Nephron (organoid): ENCODE data around the gene CDC42BPB.

Experiments
- H3K27ac Mint-ChIP-seq, 3 experiments: 2 replicates each; pipeline ENCODE4 v1.8.0; 2020; ENCODE audit warnings: mixed read lengths in 3 of 3, mild to moderate bottlenecking in 2 of 3, moderate library complexity in 1 of 3
- H3K27me3 Mint-ChIP-seq: 2 replicates; pipeline ENCODE4 v1.8.0; 2021; ENCODE audit warnings: low read depth, mild to moderate bottlenecking, moderate library complexity, mixed read lengths
- H3K36me3 Mint-ChIP-seq: 2 replicates; pipeline ENCODE4 v1.8.0; 2020; ENCODE audit warnings: low read depth, mixed read lengths
- H3K4me1 Mint-ChIP-seq: 2 replicates; pipeline ENCODE4 v1.8.0; 2020; ENCODE audit warnings: mixed read lengths
- H3K4me3 Mint-ChIP-seq, 3 experiments: 2 replicates each; pipeline ENCODE4 v1.8.0; 2020; ENCODE audit warnings: mild to moderate bottlenecking in 3 of 3, mixed read lengths in 3 of 3, moderate library complexity in 2 of 3
- H3K9me3 Mint-ChIP-seq: 2 replicates; pipeline ENCODE4 v1.8.0; 2020; ENCODE audit warnings: mixed read lengths
- CTCF ChIP-seq, 3 experiments: fragments of 200-600 bp; sonication (generic); IDR thresholded peaks; one replicate each; pipeline ENCODE4 v1.5.0; 2021; ENCODE audit warnings: antibody characterized with exemption in 3 of 3; ENCODE audit not compliant: unreplicated experiment in 3 of 3

Gene CDC42BPB

GRCh38 chr14:102982852-102983470, 74.4 kb downstream of the CDC42BPB start:
- no peak overlapping the region for H3K27ac Mint-ChIP-seq
- no peak for TF ChIP-seq CTCF (IDR thresholded peaks at IDR 0.05; ENCODE audit: unreplicated experiment in 3 of 3)
- H3K9me3 Mint-ChIP-seq, result peaks cover 9% of the 10 kb centered on the region
- H3K36me3 Mint-ChIP-seq, result peaks cover 70% of the 10 kb centered on the region
- H3K4me1 Mint-ChIP-seq, result no peaks in the 10 kb centered on the region
- H3K4me3 Mint-ChIP-seq, result no peak overlapping the region
- no peaks in the 10 kb centered on the region for H3K27me3 Mint-ChIP-seq

GRCh38 chr14:102980409-102980810, 76.9 kb downstream of the CDC42BPB start:
- H3K4me3 Mint-ChIP-seq, result no peak overlapping the region
- peaks cover 61% of the 10 kb centered on the region for H3K36me3 Mint-ChIP-seq
- H3K4me1 Mint-ChIP-seq, result no peaks in the 10 kb centered on the region
- TF ChIP-seq CTCF (IDR thresholded peaks at IDR 0.05; ENCODE audit: unreplicated experiment in 3 of 3), result no peak
- H3K27ac Mint-ChIP-seq, result no peak overlapping the region
- H3K27me3 Mint-ChIP-seq, result no peaks in the 10 kb centered on the region
- no peaks in the 10 kb centered on the region for H3K9me3 Mint-ChIP-seq

- H3K4me1 Mint-ChIP-seq, result no peaks in the 10 kb centered on the region
These were observed 77.9 kb downstream of the CDC42BPB start for GRCh38 chr14:102979406-102979805.

GRCh38 chr14:102977475-102977874, 79.9 kb downstream of the CDC42BPB start:
- TF ChIP-seq CTCF (IDR thresholded peaks at IDR 0.05; ENCODE audit: unreplicated experiment in 3 of 3), result no peak
- Mint-ChIP-seq H3K9me3 (no peaks in the 10 kb centered on the region), H3K4me1 (no peaks in the 10 kb centered on the region), H3K27me3 (no peaks in the 10 kb centered on the region), H3K27ac (no peak overlapping the region), H3K36me3 (peaks cover 61% of the 10 kb centered on the region), H3K4me3 (no peak overlapping the region)

More at GRCh38 chr14:102979406-102979805, 77.9 kb downstream of the CDC42BPB start:
- Mint-ChIP-seq H3K27ac (no peak overlapping the region), H3K4me3 (no peak overlapping the region), H3K36me3 (peaks cover 57% of the 10 kb centered on the region), H3K9me3 (no peaks in the 10 kb centered on the region), H3K27me3 (no peaks in the 10 kb centered on the region)
- no peak for TF ChIP-seq CTCF (IDR thresholded peaks at IDR 0.05; ENCODE audit: unreplicated experiment in 3 of 3)

- H3K4me1 Mint-ChIP-seq, result no peaks in the 10 kb centered on the region
- peaks cover 60% of the 10 kb centered on the region for H3K36me3 Mint-ChIP-seq
- no peak overlapping the region for H3K4me3 Mint-ChIP-seq
- H3K27me3 Mint-ChIP-seq, result no peaks in the 10 kb centered on the region
- H3K9me3 Mint-ChIP-seq, result no peaks in the 10 kb centered on the region
- TF ChIP-seq CTCF (IDR thresholded peaks at IDR 0.05; ENCODE audit: unreplicated experiment in 3 of 3), result no peak
- H3K27ac Mint-ChIP-seq, result no peak overlapping the region
These were observed 81.7 kb downstream of the CDC42BPB start for GRCh38 chr14:102975662-102976061.

- Mint-ChIP-seq H3K27ac (no peak overlapping the region), H3K4me1 (no peaks in the 10 kb centered on the region), H3K9me3 (no peaks in the 10 kb centered on the region), H3K4me3 (no peak overlapping the region), H3K27me3 (no peaks in the 10 kb centered on the region), H3K36me3 (peaks cover 66% of the 10 kb centered on the region)
- no peak for TF ChIP-seq CTCF (IDR thresholded peaks at IDR 0.05; ENCODE audit: unreplicated experiment in 3 of 3)
These were observed 83.6 kb downstream of the CDC42BPB start for GRCh38 chr14:102973706-102974285.
